ENCODE results near the gene SVIL. TPM values are rescaled to one million over a fixed set of nuclear protein-coding genes. Genes with fewer than 3 reads are reported as not detected.

SVIL gene
- total RNA-seq, 1 donor from 2014 or later = 118 TPM

DNA sequence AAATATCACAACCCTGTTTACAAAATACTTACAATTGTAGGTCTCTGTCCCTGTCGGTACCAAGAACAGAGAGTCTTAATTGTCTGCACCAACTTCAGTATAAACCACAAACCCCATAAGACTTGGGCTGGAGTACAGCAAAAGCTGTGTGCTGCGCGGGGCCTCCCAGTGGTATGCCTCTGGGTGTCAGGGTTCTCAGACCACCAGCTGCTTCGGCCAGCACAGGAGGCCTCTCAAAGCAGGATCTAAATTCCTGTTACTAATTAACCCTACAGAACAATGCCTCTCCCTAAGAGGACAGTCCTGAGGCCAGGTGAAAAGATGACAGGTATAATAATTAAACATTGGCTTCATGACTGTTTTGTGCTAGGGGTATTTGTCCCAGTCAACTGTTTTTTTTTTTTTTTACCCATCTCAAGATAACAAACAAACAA lies 957 bp upstream of the SVIL start:
- TF ChIP-seq CTCF (IDR thresholded peaks at IDR 0.05) = no peak
- no peaks in the 10 kb centered on the region for H3K9me3 ChIP-seq
- H3K4me3 ChIP-seq = no peak overlapping the region
- ATAC-seq (peak in 1 of 2 donors; percentile 32), DNase-seq (no peak)
- no peaks in the 10 kb centered on the region for H3K36me3 ChIP-seq
- H3K27ac ChIP-seq = peak overlapping the region; percentile 62
- peaks cover 36% of the 10 kb centered on the region for H3K4me1 ChIP-seq
- intact Hi-C loops (cut with DNase I) = no loop called here
- H3K27me3 ChIP-seq (ENCODE audit: low read depth) = no peaks in the 10 kb centered on the region

DNA sequence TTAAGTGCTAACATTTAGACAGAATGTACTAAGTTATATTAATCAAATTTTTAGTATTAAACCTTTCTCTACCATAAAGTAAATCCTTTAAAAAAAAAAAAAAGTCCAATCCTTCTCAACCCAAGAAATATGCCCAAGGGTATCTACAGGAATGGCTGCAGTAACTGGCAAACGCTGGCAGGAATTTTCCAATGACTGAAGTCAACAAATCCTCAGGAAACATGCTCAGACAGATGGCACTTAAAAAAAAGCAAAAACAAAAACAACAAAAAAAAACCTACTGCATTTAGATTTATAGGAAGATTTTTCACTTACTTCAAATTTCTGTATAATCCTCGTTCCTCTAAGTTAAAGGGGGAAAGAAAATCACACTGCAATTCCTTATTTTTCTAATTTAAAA lies 666 bp downstream of the SVIL start:
- H3K4me3 ChIP-seq = no peak overlapping the region
- peak overlapping the region; percentile 62 for H3K27ac ChIP-seq
- no peaks in the 10 kb centered on the region for H3K27me3 ChIP-seq (ENCODE audit: low read depth)
- no peaks in the 10 kb centered on the region for H3K9me3 ChIP-seq
- intact Hi-C loops (cut with DNase I) = no loop called here
- ATAC-seq = no peak
- H3K4me1 ChIP-seq = peaks cover 47% of the 10 kb centered on the region
- no peak for DNase-seq
- TF ChIP-seq CTCF (IDR thresholded peaks at IDR 0.05) = no peak
- H3K36me3 ChIP-seq = no peaks in the 10 kb centered on the region

DNA sequence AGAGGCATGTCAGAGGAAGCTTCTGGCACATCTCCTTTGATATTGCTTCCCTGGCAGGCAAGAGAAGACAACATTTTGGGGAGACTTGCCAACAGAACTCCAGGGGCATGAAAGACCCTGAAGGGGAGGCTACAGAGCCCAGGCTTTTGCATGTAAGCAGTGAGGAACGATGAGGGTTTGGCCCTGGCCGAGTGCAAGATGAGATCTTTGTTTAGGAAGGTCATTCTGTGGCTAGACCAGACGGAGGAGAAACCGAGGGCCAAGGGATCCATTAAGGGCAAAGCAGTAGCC lies 3.8 kb downstream of the SVIL start:
- intact Hi-C loops (cut with DNase I) = no loop called here
- H3K4me1 ChIP-seq = peaks cover 48% of the 10 kb centered on the region
- ATAC-seq (no peak), DNase-seq (no peak)
- H3K36me3 ChIP-seq = no peaks in the 10 kb centered on the region
- no peak overlapping the region for H3K4me3 ChIP-seq
- no peaks in the 10 kb centered on the region for H3K9me3 ChIP-seq
- H3K27ac ChIP-seq = peak overlapping the region; percentile 85
- no peak for TF ChIP-seq CTCF (IDR thresholded peaks at IDR 0.05)
- no peaks in the 10 kb centered on the region for H3K27me3 ChIP-seq (ENCODE audit: low read depth)

DNA sequence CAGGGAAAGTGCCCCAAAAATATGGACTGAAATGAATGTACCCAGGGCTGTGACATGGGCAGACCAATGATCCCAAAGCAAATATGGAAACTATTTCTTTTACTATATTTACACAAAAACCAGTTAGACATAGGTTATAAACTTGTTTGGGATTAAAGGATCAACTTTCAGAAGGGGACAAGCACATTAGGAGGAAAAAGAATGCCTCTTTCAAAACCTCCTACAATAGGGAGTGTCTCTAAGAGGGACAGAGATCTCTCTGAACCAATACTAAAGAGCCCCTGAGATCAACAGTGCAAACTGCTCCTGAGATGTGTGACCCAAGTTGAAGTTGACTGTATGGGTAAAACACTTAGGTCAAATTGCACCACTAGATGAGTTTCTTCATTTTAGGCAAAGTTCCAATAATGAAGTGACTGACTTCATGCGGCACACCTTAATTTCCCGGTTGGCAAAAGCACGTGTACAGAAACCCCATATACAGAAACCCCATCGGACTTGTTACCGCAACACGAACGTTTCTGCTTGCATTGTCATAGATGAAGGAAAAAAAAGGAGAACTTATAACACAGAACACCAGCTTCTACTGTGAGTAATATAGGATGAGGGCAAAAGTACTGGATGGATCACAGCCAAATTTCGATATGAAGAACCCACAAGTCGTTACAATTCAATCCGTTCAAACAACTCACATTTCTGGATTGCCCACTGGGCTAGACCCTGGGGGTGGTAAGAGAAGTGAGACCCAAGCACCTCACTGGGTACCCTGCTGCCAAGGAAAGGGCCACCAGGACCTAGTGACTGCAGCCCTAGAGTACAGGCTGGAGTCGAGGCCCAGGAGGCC lies 4.3 kb downstream of the SVIL start:
- no peak for DNase-seq
- ATAC-seq = peak; percentile 90
- Histone ChIP-seq H3K27ac (peak overlapping the region; percentile 85), H3K4me3 (no peak overlapping the region), H3K27me3 (ENCODE audit: low read depth) (no peaks in the 10 kb centered on the region), H3K9me3 (no peaks in the 10 kb centered on the region), H3K4me1 (peaks cover 42% of the 10 kb centered on the region), H3K36me3 (no peaks in the 10 kb centered on the region)
- intact Hi-C loops (cut with DNase I) = no loop called here
- no peak for TF ChIP-seq CTCF (IDR thresholded peaks at IDR 0.05)

- no peak for TF ChIP-seq CTCF (IDR thresholded peaks at IDR 0.05)
- no peak overlapping the region for H3K4me3 ChIP-seq
- H3K27ac ChIP-seq = peak overlapping the region; percentile 85
- no peak for ATAC-seq
- H3K27me3 ChIP-seq (ENCODE audit: low read depth) = no peaks in the 10 kb centered on the region
- H3K36me3 ChIP-seq = no peaks in the 10 kb centered on the region
- peaks cover 32% of the 10 kb centered on the region for H3K4me1 ChIP-seq
- H3K9me3 ChIP-seq = no peaks in the 10 kb centered on the region
- DNase-seq = no peak
- intact Hi-C loops (cut with DNase I) = no loop called here
These were observed 5.8 kb downstream of the SVIL start for GRCh38 chr10:29628912-29629526.

Data from lower lobe of right lung (tissue), 2 donors.